Tibial artery (tissue), 4 donors: ENCODE measurements around the gene ZIC5.

Experiments
- DNase-seq, 2 donors: peaks; one replicate each; pipeline ENCODE4 v3.0.0-alpha.2; 2019
- H3K27ac ChIP-seq, 2 donors: fragments of 200-600 bp; sonication (generic) in 1 of 2; 1 replicate in 1 of 2; 2 replicates in 1 of 2; pipeline ENCODE4 v1.5.1; 2018 to 2019; ENCODE audit warnings: mild to moderate bottlenecking in 1 of 2
- H3K27me3 ChIP-seq, 2 donors: fragments of 200-600 bp; sonication (generic) in 1 of 2; one replicate each; pipeline versions ENCODE4 v1.5.1 to v1.6.0; 2016 to 2019
- H3K36me3 ChIP-seq, 3 donors: fragments of 200-600 bp; sonication (generic) in 2 of 3; one replicate each; pipeline ENCODE4 v1.5.1; 2016 to 2019; ENCODE audit warnings: mild to moderate bottlenecking in 2 of 3
- H3K4me1 ChIP-seq, 4 donors: fragments of 200-600 bp; sonication (generic) in 2 of 4; 1 replicate in 3 of 4; 2 replicates in 1 of 4; pipeline ENCODE4 v1.5.1; 2016 to 2019
- H3K4me3 ChIP-seq, 2 donors: fragments of 200-600 bp; sonication (generic) in 1 of 2; 1 replicate in 1 of 2; 2 replicates in 1 of 2; pipeline ENCODE4 v1.5.1; 2018 to 2019; ENCODE audit warnings: mild to moderate bottlenecking in 2 of 2
- H3K9me3 ChIP-seq, 3 donors: fragments of 200-600 bp; sonication (generic) in 1 of 3; one replicate each; pipeline ENCODE4 v1.5.1; 2016 to 2019
- CTCF ChIP-seq, 2 experiments: fragments of 200-600 bp in 1 of 2; fragments of 450-650 bp in 1 of 2; IDR thresholded peaks; one replicate each; pipeline ENCODE4 v1.5.1; 2017 to 2019; ENCODE audit warnings: antibody characterized with exemption in 2 of 2, mild to moderate bottlenecking in 1 of 2, moderate library complexity in 1 of 2
- intact Hi-C: fragments of 100-400 bp; cut with DNase I; formaldehyde crosslinking; loops from one replicate; pipeline ENCODE4 v1.15.0; 2023; ENCODE audit warnings: low total_unique reads

ZIC5 gene

DNA sequence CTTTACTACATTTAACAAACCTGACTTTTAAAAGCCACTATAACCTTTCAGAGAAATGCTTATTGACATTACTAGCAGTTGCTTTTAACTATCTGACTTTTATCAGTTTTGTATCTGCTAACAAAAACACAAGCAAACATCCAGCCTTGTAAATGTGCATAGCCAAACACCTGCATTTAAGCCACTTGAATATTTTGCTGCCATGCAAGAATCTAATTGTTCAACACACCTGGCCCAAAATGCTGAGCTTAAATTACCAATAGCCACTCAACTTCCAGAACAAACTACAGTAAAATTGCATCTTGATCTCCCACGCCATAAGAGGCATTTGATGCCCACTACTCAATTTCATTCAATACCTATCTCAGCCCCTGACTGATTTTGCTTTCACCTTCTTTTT, 9.3 kb downstream of the ZIC5 start:
- intact Hi-C loops: no loop called here
- peaks cover 4 to 100% of the 10 kb centered on the region in 2 donors for H3K27me3 ChIP-seq
- H3K4me1 ChIP-seq: peaks cover 0 to 25% (median 15%) of the 10 kb centered on the region in 4 donors
- DNase-seq: no peak
- no peaks in the 10 kb centered on the region for H3K9me3 ChIP-seq
- no peaks in the 10 kb centered on the region for H3K36me3 ChIP-seq
- no peak for TF ChIP-seq CTCF (IDR thresholded peaks at IDR 0.05)
- H3K27ac ChIP-seq: no peak overlapping the region
- H3K4me3 ChIP-seq: no peak overlapping the region

DNA sequence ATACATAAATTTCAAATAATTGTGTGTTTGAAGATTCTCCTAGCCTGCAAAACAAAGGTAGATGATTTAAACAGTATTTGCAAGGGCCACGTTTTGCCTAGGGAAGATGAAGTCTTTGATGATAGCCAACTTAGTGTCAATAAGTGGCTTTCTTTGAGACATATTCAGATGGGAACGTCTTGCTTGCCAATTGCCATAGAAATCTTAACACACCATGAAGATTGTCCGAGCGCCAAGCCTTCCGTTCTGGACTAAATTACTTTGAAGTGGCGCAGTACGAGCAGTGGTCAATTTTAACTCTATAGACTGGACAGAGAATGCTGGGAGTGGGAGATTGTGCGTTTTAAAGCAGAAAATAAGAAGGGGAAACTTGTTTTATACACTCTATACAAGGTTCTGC, 9.9 kb downstream of the ZIC5 start:
- H3K36me3 ChIP-seq: no peaks in the 10 kb centered on the region
- intact Hi-C loops: no loop called here
- peaks cover 0 to 31% (median 21%) of the 10 kb centered on the region in 4 donors for H3K4me1 ChIP-seq
- no peak overlapping the region for H3K4me3 ChIP-seq
- no peak for DNase-seq
- no peak overlapping the region for H3K27ac ChIP-seq
- no peak for TF ChIP-seq CTCF (IDR thresholded peaks at IDR 0.05)
- peaks cover 7 to 100% of the 10 kb centered on the region in 2 donors for H3K27me3 ChIP-seq
- no peaks in the 10 kb centered on the region for H3K9me3 ChIP-seq

DNA sequence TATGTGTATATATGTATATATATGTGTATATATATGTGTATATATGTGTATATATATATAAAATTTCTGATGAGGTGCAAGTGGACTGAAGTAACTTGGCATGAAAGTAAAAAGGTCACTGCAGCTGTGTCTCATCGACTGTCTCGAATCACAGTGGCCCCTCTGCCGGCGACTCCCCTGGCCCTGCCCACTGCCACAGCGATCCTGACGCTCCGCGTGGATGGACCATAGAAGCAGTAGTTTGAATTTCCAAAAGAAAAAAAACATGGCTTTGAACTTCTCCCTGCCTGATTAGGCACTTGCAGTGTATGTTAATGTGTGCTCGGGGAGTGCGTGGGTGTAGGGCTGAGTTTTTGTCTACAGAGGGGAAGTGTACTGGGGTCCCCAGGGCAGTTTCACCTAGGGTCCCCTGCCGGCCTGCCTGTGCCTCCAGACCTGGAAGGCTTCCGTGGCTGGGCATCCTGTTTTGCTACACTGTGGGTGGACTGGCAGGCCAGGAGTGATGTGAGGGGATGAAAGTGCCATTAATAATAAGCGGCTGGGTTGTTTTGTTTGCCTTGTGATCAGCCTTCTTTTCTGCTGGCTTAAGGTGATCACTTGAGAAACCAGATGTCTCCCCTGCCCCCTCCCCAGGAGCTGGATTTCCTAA, 10.8 kb downstream of the ZIC5 start:
- Histone ChIP-seq H3K9me3 (no peaks in the 10 kb centered on the region), H3K27ac (no peak overlapping the region), H3K36me3 (no peaks in the 10 kb centered on the region), H3K4me1 (peaks cover 0 to 40% (median 30%) of the 10 kb centered on the region in 4 donors), H3K4me3 (no peak overlapping the region), H3K27me3 (peaks cover 7 to 100% of the 10 kb centered on the region in 2 donors)
- no peak for DNase-seq
- intact Hi-C loops: no loop called here
- TF ChIP-seq CTCF (IDR thresholded peaks at IDR 0.05): no peak

DNA sequence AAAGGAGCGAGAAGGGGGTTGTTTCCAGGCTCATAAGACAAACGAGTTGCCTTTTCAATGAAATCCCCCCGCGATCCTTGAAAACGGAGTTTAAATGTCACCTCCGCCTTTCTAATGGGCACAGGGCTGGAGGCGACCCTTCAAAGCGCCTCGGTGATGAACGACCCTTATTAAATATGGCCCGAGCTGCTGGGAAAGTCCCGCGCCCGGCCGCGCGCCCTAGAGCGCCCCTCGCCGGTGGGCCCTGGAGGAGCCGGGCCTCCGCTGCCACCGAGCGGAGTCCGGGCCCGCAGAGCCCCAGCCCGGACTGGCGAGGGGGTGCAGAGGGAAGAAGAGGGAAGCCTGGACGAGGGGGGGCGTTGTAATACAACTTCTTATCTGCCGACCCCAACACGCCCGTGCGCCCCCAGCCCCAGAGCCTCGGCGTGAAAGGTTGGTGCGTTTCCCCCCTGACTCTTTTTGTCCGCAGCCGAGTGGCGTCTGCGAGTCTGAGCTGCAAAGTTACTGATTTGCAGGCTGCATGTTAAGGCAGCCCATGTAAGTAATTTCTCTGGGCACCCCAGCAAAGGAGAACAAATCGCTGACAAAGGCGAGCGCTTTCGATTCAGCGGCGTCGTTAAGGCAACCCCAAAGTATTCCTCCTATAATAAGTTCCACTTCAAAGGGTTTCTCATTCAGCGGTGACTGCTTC, 11.9 kb downstream of the ZIC5 start:
- peaks cover 7 to 100% of the 10 kb centered on the region in 2 donors for H3K27me3 ChIP-seq
- no peaks in the 10 kb centered on the region for H3K9me3 ChIP-seq
- no peak for DNase-seq
- no peak for TF ChIP-seq CTCF (IDR thresholded peaks at IDR 0.05)
- no peak overlapping the region for H3K4me3 ChIP-seq
- intact Hi-C loops: loop anchor here (5.0 to 10.0 kb wide), 2 partner anchors 33 to 715 kb away; partner anchors contain the start of gene TMTC4
- no peak overlapping the region for H3K27ac ChIP-seq
- no peaks in the 10 kb centered on the region for H3K36me3 ChIP-seq
- H3K4me1 ChIP-seq: peaks cover 0 to 44% (median 31%) of the 10 kb centered on the region in 4 donors

DNA sequence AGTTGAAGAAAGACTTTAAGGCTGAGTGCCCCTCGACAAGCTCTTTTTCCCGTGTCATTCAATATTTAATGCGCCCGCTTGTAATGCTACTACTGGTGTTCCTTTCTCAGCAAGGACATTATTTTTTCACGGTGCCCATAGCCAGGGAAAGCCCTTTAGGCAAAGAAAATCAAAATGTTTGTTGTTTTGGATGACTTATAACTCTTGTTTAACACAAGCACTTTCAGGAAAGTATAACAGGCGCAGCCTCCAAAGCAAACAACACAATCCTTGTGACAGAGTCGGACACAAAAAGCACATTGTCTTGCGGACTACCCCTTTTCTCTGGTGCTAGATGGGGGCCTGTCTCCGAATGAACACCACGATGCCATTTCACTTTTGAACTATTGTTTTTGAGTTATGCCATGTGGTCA, 12.4 kb downstream of the ZIC5 start:
- H3K4me3 ChIP-seq: no peak overlapping the region
- no peak overlapping the region for H3K27ac ChIP-seq
- peaks cover 7 to 100% of the 10 kb centered on the region in 2 donors for H3K27me3 ChIP-seq
- no peak for TF ChIP-seq CTCF (IDR thresholded peaks at IDR 0.05)
- no peaks in the 10 kb centered on the region for H3K36me3 ChIP-seq
- DNase-seq: no peak
- peaks cover 0 to 44% (median 31%) of the 10 kb centered on the region in 4 donors for H3K4me1 ChIP-seq
- no peaks in the 10 kb centered on the region for H3K9me3 ChIP-seq
- intact Hi-C loops: loop anchor here (5.0 to 10.0 kb wide), 2 partner anchors 33 to 716 kb away; partner anchors contain the start of gene TMTC4
